K562 (cell line): ENCODE results near the gene IDH2. TPM values are rescaled to one million over a fixed set of nuclear protein-coding genes. Genes with fewer than 3 reads are reported as not detected.

Experiments used
- ATAC-seq: fragments of 200-7000 bp; cut with Tn5 transposase; 3 replicates; pipeline ENCODE4 v1.9.1; 2020; ENCODE audit warnings: moderate library complexity
- BruUV-seq: library from RNA; stranded (reverse); fragments of 400-500 nt; replicated peaks from 2 replicates; lab custom pipeline; 2021; lab: Mats Ljungman, UMichigan
- CTCF ChIA-PET: fragments of 300-600 bp; formaldehyde crosslinking; extraction: SDS; loops from one replicate; lab custom pipeline; 2021; ENCODE audit warnings: low intra/inter-chr PET ratio; lab: Yijun Ruan, JAX
- POLR2A ChIA-PET: fragments of 300-600, 350-650 bp; sonication (Branson Sonifier 250); formaldehyde crosslinking; extraction: SDS; loops from one replicate; lab custom pipeline; 2021; ENCODE audit warnings: antibody characterized with exemption, inconsistent platforms; lab: Yijun Ruan, JAX
- DNase-seq, 4 experiments: peaks; one replicate each; pipeline versions ENCODE4 v3.0.0 to v3.0.0-alpha.2; 2011 to 2018; ENCODE audit warnings: low spot score in 3 of 4, mixed read lengths in 3 of 4; ENCODE audit errors: extremely low read depth in 1 of 4
- FAIRE-seq: peaks from 2 replicates; lab custom pipeline; 2011; peaks lifted over from hg19 to GRCh38; lab: Jason Lieb, UNC
- H2AFZ ChIP-seq: 2 replicates; pipeline ENCODE4 v1.6.0; 2011; ENCODE audit warnings: low read depth, low read length, control low read depth, inconsistent platforms
- H3K27ac ChIP-seq: fragments of 200-600 bp; 3 replicates; pipeline ENCODE4 v1.8.0; 2011; ENCODE audit warnings: low read depth, mild to moderate bottlenecking, control low read depth, inconsistent platforms, low read length, moderate library complexity, mixed read lengths; ENCODE audit errors: extremely low read depth
- H3K27me3 ChIP-seq, 2 experiments: fragments of 300-600 bp in 1 of 2; 2 replicates in 1 of 2; 3 replicates in 1 of 2; pipeline versions ENCODE4 v1.6.0 to v1.8.0; 2011; ENCODE audit warnings: inconsistent platforms in 2 of 2, low read length in 2 of 2, mild to moderate bottlenecking in 1 of 2, mixed read lengths in 1 of 2, moderate library complexity in 1 of 2; ENCODE audit not compliant: control insufficient read depth in 2 of 2, insufficient read depth in 2 of 2
- H3K36me3 ChIP-seq: fragments of 300-600 bp; 3 replicates; pipeline ENCODE4 v1.8.0; 2011; ENCODE audit warnings: mild to moderate bottlenecking, low read length, inconsistent platforms; ENCODE audit not compliant: control insufficient read depth, insufficient read depth
- H3K4me1 ChIP-seq, 2 experiments: fragments of 200-600 bp in 1 of 2; replicated peaks in 1 of 2; 2 replicates in 1 of 2; 3 replicates in 1 of 2; pipeline versions ENCODE4 v1.5.1 to v1.8.0; 2011; ENCODE audit warnings: inconsistent platforms in 2 of 2, low read length in 2 of 2, mild to moderate bottlenecking in 1 of 2, mixed read lengths in 1 of 2, moderate library complexity in 1 of 2; ENCODE audit not compliant: control insufficient read depth in 2 of 2, insufficient read depth in 2 of 2
- H3K4me2 ChIP-seq: 2 replicates; pipeline ENCODE4 v1.6.1; 2011; ENCODE audit warnings: low read length, control low read depth, inconsistent platforms, mixed read lengths; ENCODE audit not compliant: insufficient read depth
- H3K4me3 ChIP-seq: fragments of 200-600 bp; sonication (generic), shearing (Covaris generic); 2 replicates; pipeline ENCODE4 v1.5.1; 2016; ENCODE audit warnings: control low read depth, inconsistent platforms
- H3K79me2 ChIP-seq: fragments of 200-600 bp; 3 replicates; pipeline ENCODE4 v1.8.0; 2011; ENCODE audit warnings: low read length, inconsistent platforms; ENCODE audit not compliant: control insufficient read depth, insufficient read depth
- H3K9ac ChIP-seq, 2 experiments: 2 replicates each; pipeline versions ENCODE4 v1.6.0 to v1.6.1; 2011; ENCODE audit warnings: low read depth in 2 of 2, low read length in 2 of 2, control low read depth in 1 of 2, inconsistent platforms in 1 of 2, mild to moderate bottlenecking in 1 of 2, mixed read lengths in 1 of 2; ENCODE audit not compliant: insufficient read depth in 1 of 2
- H3K9me1 ChIP-seq: one replicate; pipeline ENCODE4 v1.6.0; 2011; ENCODE audit warnings: inconsistent platforms, mild to moderate bottlenecking, low read length, moderate library complexity; ENCODE audit not compliant: control insufficient read depth, insufficient read depth
- H3K9me3 ChIP-seq: replicated peaks from 2 replicates; pipeline ENCODE4 v1.5.1; 2011; ENCODE audit warnings: low read depth, low read length, inconsistent platforms; ENCODE audit not compliant: control insufficient read depth, insufficient read depth
- H4K20me1 ChIP-seq: replicated peaks from 2 replicates; pipeline ENCODE4 v1.6.1; 2011; ENCODE audit warnings: low read length, inconsistent platforms, mixed read lengths; ENCODE audit not compliant: control insufficient read depth, insufficient read depth
- ADNP ChIP-seq: fragments of 200-800 bp; sonication (Bioruptor generic); IDR thresholded peaks from 2 replicates; pipeline ENCODE4 v1.6.1; 2016; ENCODE audit warnings: missing genetic modification characterization, missing compliant biosample characterization
- ZNF512 ChIP-seq: IDR thresholded peaks from 2 replicates; pipeline ENCODE4 v1.6.1; 2016; ENCODE audit warnings: missing genetic modification characterization, missing compliant biosample characterization
- WGBS: fragments of 100-300 bp; shearing (Covaris generic); methylation state at CpG from one replicate; pipeline ENCODE4 v1.1.6; 2016; ENCODE audit warnings: low coverage, mixed read lengths; ENCODE audit not compliant: insufficient coverage; ENCODE audit errors: missing lambda C conversion rate; 5-methylcytosine and 5-hydroxymethylcytosine counted together
- in situ Hi-C: fragments of 300-500 bp; cut with MboI; formaldehyde crosslinking; loops from 4 replicates; pipeline ENCODE4 v1.15.0; 2018; ENCODE audit warnings: inconsistent platforms, mixed read lengths
- intact Hi-C: fragments of 100-400 bp; cut with micrococcal nuclease; formaldehyde crosslinking; loops from 2 replicates; pipeline ENCODE4 v1.14.2; 2022
- polyA plus RNA-seq, 8 experiments: library from polyadenylated mRNA; depleted of rRNA in 4 of 8; stranded (reverse) in 5 of 8; unstranded in 3 of 8; fragments of >200 nt; fragmentation: Nextera tagmentation in 2 of 8; fragmentation: Illumina TruSeq in 1 of 8; extraction: Ambion mirVana in 2 of 8; extraction: Trizol in 1 of 8; gene quantifications; 2 replicates each; pipeline versions ENCODE4 v1.2.1 to v1.2.3, GENCODE V29; 2011 to 2014; ENCODE audit warnings: inconsistent platforms in 1 of 8, missing spikeins in 1 of 8
- total RNA-seq, 7 experiments: library from RNA; depleted of rRNA in 6 of 7; stranded (reverse); fragments of >200 nt in 6 of 7; fragmentation: Illumina TruSeq in 2 of 7; extraction: Trizol in 2 of 7; gene quantifications; 2 replicates each; pipeline versions ENCODE4 v1.2.1 to v1.2.3, GENCODE V29; 2011 to 2021; ENCODE audit warnings: low replicate concordance in 1 of 7
- TF ChIP-seq, protein P1 (sequence below): fragments of 450-650 bp; IDR thresholded peaks from 2 replicates; pipeline ENCODE4 v1.6.1; 2016

Gene IDH2
- total and polyA plus RNA-seq, 9 of the 15 experiments (the other 6 are each of a cell fraction or from before 2014, with no cell fraction given) = 0.70 to 99.9 (median 59.2) TPM

GRCh38 chr15:90043530-90044010 lies 58.7 kb downstream of the IDH2 start:
- POLR2A ChIA-PET = interaction anchor here (1.3 kb wide), 1 partner anchor 12 kb away, joined by 3 read pairs; no protein-coding TSS in a partner anchor
- 65% methylated on average over 4 of the region's 5 CpGs for WGBS
- CTCF ChIA-PET = no interaction called here
- H2AFZ ChIP-seq = no peak overlapping the region
- no peak for ATAC-seq
- TF ChIP-seq ADNP (tag) = no peak
- TF ChIP-seq, protein P1, sequence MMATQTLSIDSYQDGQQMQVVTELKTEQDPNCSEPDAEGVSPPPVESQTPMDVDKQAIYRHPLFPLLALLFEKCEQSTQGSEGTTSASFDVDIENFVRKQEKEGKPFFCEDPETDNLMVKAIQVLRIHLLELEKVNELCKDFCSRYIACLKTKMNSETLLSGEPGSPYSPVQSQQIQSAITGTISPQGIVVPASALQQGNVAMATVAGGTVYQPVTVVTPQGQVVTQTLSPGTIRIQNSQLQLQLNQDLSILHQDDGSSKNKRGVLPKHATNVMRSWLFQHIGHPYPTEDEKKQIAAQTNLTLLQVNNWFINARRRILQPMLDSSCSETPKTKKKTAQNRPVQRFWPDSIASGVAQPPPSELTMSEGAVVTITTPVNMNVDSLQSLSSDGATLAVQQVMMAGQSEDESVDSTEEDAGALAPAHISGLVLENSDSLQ = 0 out of 2 replicates have a peak, but pooled peaks have one; percentile 15
- TF ChIP-seq ZNF512 (tag) = peak; percentile 57; the same call in 1 of the 2 replicates
- no peaks in the 10 kb centered on the region; the same call in 2 of the 3 replicates for H3K79me2 ChIP-seq
- no peaks in the 10 kb centered on the region for H3K36me3 ChIP-seq
- DNase-seq = no peak
- FAIRE-seq = no peak
- in situ Hi-C loops (no loop called here), intact Hi-C loops (no loop called here)
- no peak overlapping the region for H3K4me3 ChIP-seq
- H3K9me1 ChIP-seq = no peaks in the 10 kb centered on the region
- BruUV-seq = no TSS peak
- H3K27ac ChIP-seq = no peak overlapping the region
- peaks cover 23 to 34% of the 10 kb centered on the region in 2 experiments for H3K4me1 ChIP-seq
- no peak overlapping the region for H3K4me2 ChIP-seq
- H4K20me1 ChIP-seq = 0 out of 2 replicates have a peak, but pooled peaks cover 4% of the 10 kb centered on the region
- H3K9me3 ChIP-seq = no peaks in the 10 kb centered on the region
- H3K27me3 ChIP-seq = no peaks in the 10 kb centered on the region
- H3K9ac ChIP-seq = no peak overlapping the region
